ENCODE measurements around the gene SMIM11.

- TF ChIP-seq CTCF (IDR thresholded peaks at IDR 0.05; ENCODE audit: low read depth, low read length, poor library complexity, severe bottlenecking) (no peak), EZH2phosphoT487 (IDR thresholded peaks at IDR 0.05; ENCODE audit: borderline replicate concordance, low read length) (no peak)
Observed at GRCh38 chr21:34362136-34362444, 13.2 kb upstream of the SMIM11 start.

Data from DOHH2 (cell line).